HG03135 (cell line): Measurements from ENCODE around the gene TATDN3.
A peak's percentile ranks its signal among the peaks of the same experiment; 100 is the strongest.
"Not testable (repeated sequence)": the region's sequence is repeated elsewhere in the genome, so short reads cannot be mapped to it uniquely, and the experiment has no call there.

Experiments
- ATAC-seq: cut with Tn5 transposase; IDR thresholded peaks from one replicate; pipeline ENCODE4 v1.9.1; 2021; ENCODE audit warnings: mild to moderate bottlenecking, moderate library complexity; ENCODE audit not compliant: unreplicated experiment

The TATDN3 gene

DNA sequence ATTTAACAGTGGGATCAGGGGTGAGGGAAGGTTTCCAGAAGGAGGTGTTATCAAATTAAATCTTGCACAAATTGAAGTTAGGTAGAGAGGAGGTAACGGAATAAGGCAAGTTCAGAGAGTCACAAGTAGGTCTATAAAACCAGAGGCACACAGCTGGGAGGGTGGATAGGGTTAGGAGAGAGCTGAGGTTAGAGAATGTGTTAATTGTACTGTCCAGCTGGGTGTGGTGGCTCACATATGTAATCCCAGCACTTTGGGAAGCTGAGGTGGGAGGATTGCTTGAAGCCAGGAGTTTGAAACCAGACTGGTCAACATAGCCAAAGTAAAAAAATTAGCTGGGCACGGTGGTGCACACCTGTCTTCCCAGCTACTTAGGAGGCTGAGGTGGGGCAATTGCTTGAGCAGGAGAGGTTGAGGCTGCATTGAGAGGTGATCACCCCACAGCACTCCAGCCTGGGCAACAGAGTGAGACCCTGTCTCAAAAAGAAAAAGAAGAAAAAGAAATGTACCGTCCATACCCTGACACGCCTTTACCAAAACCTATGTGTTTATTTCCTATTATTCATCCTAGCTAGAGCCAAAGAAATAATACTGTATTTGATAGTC lies 35.6 kb downstream of the TATDN3 start:
- ATAC-seq, result no peak

DNA sequence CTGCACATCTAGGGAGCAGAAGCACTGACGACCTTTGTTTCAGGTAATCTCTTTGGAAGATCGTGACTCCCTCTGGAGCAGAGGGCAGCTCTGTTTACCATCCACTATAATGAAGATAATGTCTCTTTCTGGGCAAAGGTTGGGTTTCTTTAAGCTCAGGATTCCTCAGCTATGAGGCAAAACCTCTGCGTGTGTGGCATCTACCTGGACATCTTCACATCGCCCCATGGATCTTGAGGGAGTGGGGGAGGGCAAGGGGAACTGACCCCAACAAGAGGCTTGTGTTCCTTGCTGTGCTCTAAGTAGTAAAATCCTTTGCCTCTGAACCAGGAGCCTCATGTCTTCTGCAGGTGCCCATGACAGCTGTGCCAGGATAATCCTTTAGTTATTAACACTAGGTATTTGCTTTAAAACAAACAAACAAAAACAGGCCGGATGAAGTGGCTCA lies 36.2 kb downstream of the TATDN3 start:
- ATAC-seq, result no peak

DNA sequence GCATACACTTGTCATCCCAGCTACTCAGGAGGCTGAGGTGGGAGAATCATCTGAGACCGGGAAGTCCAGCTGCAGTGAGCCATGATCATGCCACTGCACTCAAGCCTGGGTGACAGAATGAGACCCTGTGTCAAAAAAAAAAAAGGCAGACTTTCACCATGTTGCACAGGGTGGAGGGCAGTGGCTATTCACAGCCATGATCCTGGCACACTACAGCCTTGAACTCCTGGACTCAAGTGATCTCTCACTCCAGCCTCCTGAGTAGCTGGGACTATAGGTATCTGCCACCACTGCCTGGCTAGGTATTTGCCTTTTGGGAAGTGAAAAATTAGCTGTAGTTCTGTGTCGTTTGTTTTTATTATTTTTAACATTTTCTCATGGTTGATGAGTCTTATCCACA lies 36.7 kb downstream of the TATDN3 start:
- no peak for ATAC-seq

DNA sequence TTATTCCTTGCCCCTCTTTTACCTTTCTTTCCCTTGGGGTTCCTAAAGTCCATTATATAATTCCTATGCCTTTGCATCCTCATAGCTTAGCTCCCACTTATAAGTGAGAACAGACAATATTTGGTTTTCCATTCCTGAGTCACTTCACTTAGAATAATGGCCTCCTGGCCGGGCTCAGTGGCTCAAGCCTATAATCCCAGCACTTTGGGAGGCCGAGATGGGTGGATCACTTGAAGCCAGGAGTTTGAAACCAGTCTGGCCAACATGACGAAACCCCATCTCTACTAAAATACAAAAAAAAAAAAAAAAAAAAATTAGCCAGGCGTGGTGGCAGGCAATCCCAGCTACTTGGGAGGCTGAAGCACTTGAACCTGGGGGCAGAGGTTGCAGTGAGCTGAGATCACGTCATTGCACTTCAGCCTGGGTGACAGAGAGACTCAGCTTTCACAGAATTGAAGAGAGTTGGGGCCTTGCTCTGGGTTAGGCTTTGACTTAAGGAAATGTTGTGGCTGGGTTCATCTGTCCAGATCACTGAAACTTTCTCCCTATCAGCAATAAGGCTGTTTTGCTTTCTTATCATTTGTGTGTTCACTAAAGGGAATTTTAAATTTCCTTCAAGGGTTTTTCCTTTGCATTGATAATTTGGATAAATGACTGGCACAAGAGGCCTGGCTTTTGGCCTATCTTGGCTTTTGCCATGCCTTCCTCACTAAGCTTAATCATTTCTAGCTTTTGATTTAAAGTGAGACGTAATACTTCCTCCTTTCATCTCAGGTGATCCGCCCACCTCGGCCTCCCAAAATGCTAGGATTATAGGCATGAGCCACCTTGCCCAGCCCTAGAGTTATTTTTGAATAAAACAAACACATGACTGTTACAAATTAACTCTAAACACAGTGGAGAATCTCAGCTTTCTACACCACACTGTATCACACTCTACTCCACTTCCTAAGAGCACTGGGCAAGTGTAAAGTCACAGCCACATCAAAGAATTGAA lies 41.8 kb downstream of the TATDN3 start:
- not testable (repeated sequence) for ATAC-seq

DNA sequence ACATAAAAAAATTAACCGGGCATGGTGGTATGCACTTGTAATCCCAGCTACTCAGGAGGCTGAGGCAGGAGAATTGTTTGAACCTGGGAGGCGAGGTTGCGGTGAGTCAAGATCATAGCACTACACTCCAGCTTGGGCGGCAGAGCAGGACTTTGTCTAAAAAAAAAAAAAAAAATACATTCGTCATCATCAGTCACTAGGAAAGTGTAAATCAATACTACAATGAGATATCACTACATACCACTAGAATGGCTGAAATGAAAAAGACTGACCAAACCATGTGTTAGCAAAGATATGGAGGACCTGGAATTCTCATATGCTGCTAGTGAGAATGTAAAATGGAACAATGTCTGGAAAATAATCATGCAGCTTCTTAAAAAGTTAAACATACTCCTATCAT lies 46.5 kb downstream of the TATDN3 start:
- ATAC-seq, result no peak

DNA sequence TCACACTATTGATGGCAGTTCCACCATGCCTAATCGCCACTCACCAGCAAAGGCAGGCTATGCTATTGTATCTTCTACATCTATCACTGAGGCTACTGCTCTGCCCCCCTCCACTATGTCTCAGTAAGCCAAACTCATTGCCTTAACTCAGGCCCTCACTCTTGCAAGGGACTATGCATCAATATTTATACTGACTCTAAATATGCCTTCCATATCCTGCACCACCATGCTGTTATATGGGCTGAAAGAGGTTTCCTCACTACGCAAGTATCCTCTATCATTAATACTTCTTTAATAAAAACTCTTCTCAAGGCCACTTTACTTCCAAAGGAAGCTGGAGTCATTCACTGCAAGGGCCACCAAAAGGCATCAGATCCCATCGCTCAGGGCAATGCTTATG lies 52.8 kb downstream of the TATDN3 start:
- ATAC-seq, result not testable (repeated sequence)

DNA sequence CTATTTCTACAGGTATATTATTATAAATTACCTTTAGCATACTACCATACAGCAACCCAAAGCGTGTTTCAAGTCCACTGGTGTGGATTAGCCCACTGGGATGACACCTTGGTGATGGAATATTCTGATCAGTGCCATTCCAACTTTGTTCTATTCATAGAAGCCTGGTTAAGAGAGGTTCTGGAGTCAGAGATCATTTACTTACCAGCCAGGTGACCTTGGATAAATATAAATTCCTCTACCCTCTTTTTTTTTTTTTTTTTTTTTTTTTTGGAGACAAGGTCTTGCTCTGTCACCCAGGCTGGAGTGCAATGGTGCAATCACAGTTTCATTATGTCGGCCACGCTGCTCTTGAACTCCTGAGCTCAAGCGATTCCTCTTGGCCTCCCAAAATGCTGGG lies 55.9 kb downstream of the TATDN3 start, which contains the start of gene SPATA45:
Gene SPATA45, minus strand, starts transcription at position 101 of the 400 bp plus-strand sequence. CDS start 11,500 bp downstream, outside the sequence.
- no peak for ATAC-seq

DNA sequence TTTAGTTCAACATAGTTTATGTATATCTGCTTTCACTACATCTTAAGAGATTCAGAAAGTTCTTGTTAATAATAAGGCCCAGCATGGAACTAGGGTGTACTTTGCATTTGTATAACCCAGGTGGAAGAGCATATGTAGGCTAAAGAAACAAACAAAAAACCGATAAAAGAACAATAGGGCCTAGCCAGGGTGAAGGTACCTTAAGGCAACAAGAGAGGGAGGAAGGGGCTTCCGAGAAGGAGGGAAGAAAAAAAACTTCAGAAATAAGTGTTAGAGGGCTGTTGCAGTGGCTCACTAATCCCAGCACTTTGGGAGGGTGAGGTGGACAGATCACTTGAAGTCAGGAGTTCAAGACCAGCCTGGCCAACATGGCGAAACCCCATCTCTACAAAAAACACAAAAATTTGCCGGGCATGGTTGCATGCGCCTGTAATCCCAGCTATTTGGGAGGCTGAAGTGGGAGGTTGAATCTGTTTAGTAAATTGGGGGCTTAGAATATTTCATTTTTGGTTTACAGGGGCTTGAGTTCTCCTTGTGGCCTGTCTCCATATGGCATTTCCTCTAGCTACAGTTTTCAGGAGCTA lies 60.5 kb downstream of the TATDN3 start:
- no peak for ATAC-seq

DNA sequence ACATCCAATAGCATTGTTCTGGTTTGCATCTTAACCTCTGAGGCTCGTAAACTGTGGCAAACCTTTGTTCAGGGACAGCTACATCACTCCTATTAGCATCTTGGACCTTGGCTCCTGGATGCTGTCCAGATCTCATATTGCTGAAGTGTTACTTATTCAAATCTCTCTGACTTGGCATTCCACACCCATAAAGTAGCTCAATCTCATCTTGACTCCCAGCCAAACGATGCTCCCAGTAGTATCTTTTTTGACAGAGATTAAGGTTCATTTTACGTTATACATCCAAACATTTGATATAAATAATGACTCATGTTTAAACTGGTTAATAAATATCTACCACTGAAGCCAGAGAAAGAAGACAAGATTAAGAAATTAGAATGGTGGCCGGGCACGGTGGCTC lies 62.0 kb downstream of the TATDN3 start:
- ATAC-seq, result no peak

DNA sequence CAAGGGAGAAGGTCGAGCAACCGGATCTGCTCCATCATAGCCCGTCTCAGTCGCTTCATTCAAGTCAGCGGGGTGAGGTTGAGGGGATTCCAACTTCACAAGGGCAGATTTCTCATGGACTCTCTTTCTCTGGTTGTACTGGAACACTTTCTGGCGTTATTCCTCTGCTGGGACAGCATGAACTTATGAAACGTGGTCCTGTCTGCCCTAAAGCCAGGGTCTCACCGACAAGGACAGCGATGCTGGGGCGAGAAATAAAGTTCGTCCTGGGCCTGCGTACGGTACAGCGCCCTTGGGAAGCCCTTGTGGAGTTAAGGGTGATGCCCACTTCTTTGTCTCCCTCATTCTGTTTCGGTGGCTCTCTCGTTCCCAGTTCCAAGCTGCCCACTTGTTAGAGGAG lies 65.1 kb downstream of the TATDN3 start:
- no peak for ATAC-seq

DNA sequence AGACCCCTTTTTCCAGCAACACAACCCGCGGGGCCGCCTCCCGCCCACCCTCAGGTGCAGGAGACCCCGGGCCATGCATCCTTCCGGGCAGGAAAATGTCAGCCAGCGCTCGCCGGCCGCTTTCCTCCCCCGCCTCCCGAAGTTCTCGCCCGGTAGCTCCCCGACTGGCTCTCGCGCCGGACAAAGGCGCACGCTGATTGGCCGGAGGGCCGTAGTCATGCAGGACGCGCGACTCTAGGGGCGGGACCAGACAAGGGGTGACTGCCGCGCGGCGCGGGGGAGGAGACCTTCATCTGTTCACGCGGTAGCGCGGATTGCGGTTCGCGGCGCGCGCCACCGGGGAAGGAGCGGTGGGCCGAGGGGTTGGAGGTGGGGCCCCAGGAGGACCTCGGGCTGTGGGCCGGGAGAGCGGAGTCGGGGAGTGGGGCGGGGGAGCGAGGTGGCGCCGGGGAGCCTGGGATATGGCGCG lies 66.3 kb downstream of the TATDN3 start, which contains the start of gene FLVCR1:
Gene FLVCR1, plus strand, starts transcription at position 284 of the 469 bp plus-strand sequence. Its CDS starts 178 bp downstream, at position 462.
- ATAC-seq, result peak; percentile 97

DNA sequence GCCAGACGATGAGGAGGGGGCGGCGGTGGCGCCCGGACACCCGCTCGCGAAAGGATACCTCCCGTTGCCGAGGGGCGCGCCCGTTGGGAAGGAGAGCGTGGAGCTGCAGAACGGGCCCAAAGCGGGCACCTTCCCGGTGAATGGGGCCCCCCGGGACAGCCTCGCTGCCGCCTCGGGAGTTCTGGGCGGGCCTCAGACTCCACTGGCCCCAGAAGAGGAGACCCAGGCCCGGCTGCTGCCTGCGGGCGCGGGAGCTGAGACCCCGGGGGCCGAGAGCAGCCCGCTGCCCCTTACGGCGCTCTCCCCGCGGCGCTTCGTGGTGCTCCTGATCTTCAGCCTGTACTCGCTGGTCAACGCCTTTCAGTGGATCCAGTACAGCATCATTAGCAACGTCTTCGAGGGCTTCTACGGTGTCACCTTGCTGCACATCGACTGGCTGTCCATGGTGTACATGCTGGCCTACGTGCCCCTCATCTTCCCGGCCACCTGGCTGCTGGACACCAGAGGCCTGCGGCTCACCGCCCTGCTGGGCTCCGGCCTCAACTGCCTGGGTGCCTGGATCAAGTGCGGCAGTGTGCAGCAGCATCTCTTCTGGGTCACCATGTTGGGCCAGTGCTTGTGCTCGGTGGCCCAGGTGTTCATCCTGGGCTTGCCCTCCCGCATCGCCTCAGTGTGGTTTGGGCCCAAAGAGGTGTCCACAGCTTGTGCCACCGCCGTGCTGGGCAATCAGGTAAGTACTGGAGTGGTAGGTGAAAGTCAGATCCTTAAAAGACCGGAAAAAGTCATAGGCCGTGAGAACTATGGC lies 67.0 kb downstream of the TATDN3 start:
- peak; percentile 15 for ATAC-seq

DNA sequence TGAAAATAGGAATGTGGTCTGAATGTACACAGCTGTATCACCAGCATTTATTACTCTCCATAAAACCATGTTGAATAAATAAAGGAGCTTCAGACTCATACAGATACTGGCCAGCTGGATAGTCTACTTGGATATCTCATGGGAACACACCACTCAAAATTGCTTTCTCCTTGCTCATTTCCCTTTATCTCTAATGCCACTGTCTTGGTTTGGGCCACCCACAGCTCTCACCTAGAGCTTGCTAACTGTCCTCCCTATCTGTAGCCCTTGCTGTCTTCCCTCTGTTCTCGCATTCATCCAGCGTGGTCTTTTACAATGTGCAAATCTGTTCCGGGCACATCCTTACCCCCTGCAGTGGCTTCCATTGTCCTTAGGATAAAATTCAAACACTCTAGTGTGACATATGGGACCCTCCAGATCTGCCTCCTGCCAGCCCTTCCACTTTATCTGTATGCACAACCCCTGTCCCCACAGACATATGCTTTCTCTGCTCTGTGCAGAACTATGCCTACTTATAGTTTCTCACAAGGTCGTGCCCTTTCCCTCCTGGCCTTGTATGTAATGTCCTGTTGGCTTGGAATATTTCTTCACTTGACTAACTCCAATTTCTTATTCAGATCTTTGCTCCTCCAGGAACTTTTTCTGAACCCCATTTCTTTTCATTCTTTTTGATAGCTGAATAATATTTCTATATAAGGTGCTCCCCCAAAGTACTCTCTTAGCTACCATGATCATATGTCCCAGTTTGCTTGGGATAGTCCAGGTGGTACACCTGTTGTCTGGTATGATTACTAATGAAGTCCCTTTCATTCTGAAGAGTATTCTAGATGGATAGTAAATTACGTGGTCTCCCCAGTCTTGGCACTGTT lies 69.3 kb downstream of the TATDN3 start:
- no peak for ATAC-seq

DNA sequence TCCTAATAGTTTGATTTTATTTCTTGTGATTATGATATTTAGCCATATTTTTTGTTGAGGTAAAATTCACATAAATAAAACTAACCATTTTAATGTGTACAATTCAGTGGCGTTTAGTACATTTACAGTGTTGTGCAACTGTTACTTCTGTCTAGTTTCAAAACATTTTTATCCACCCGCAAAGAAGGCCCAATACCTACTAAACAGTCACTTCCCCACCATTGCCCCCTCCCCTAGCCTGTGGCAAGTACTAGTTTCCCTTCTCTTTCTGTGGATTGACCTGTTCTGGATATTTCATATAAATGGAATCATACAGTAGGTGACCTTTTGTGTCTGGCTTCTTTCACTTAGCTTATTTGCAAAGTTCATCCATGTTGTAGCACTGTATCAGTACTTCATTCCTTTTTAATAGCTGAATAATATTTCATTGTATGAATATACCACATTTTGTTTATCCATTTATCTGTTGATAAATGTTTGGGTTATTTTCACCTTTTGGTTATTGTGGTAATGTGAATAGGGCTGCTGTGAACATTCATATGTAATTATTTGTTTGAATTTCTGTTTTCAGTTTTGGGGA lies 70.5 kb downstream of the TATDN3 start:
- ATAC-seq, result no peak

DNA sequence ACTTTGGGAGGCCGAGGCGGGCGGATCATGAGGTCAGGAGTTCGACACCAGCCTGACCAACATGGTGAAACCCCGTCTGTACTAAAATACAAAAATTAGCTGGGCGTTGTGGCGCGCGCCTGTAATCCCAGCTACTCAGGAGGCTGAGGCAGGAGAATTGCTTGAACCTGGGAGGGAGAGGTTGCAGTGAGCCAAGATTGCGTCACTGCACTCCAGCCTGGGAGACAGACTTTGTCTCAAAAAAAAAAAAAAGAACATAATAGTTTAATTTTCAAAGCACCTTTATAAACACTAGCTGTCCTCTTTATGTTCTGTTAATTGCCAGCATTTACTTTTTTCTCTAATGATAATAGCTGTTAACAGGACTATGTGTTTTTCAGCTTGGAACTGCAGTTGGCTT lies 71.7 kb downstream of the TATDN3 start:
- not testable (repeated sequence) for ATAC-seq

DNA sequence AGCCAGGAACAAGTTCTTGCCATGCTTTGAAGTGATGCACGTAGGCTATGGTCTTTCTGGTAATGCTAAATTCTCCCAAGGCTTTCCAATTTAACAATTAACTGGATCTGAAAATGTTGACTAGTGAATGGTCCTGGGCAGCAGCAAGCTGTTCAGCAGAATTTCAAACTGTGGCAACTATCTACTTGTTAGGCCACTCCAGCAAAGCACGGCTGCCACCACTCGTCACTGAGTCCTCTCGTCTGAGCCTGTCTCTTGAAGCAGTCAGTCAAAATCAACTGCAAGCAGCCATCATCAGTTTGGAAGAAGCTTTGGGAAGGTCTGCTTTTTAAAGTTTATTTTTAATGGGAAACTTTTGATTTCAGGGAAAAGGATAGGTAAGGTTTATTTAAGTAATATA lies 72.5 kb downstream of the TATDN3 start:
- no peak for ATAC-seq
